SH-SY5Y (cell line): ENCODE data around the gene MRPL16.

Source experiments
- GATA2 ChIP-seq: IDR thresholded peaks from 2 replicates; pipeline ENCODE4 v1.6.1; 2011; ENCODE audit warnings: mild to moderate bottlenecking, low read depth, low read length
- GATA3 ChIP-seq: IDR thresholded peaks from 2 replicates; pipeline ENCODE4 v1.6.1; 2011; ENCODE audit warnings: low read depth, mild to moderate bottlenecking, low read length, moderate library complexity

DNA sequence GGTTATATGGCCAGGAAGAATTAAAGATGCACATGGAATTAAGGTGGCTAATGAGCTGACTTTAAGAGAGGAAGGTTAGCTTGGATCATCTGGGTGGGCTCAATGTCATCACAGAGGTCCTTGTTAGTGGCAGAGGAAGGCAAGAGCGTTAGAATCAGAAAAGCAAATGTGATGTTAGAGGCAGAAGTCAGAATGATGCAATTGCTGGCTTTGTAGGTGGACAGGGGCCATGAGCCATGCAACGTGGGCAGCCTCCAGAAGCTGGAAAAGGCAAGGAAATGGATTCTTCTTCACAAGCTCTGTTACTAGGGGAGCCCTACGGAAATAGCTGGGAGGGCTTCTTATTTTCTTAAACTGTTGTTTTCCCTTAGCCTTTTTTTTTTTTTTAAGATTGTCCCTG, 37.0 kb upstream of the MRPL16 start:
- TF ChIP-seq GATA2 (no peak), GATA3 (no peak)
